GM18858 (cell line): ENCODE results near the gene WWOX.
"Not testable (repeated sequence)": the region's sequence is repeated elsewhere in the genome, so short reads cannot be mapped to it uniquely, and the experiment has no call there.

Experiments
- ATAC-seq: cut with Tn5 transposase; IDR thresholded peaks from one replicate; pipeline ENCODE4 v1.9.1; 2021; ENCODE audit not compliant: unreplicated experiment

The WWOX gene

DNA sequence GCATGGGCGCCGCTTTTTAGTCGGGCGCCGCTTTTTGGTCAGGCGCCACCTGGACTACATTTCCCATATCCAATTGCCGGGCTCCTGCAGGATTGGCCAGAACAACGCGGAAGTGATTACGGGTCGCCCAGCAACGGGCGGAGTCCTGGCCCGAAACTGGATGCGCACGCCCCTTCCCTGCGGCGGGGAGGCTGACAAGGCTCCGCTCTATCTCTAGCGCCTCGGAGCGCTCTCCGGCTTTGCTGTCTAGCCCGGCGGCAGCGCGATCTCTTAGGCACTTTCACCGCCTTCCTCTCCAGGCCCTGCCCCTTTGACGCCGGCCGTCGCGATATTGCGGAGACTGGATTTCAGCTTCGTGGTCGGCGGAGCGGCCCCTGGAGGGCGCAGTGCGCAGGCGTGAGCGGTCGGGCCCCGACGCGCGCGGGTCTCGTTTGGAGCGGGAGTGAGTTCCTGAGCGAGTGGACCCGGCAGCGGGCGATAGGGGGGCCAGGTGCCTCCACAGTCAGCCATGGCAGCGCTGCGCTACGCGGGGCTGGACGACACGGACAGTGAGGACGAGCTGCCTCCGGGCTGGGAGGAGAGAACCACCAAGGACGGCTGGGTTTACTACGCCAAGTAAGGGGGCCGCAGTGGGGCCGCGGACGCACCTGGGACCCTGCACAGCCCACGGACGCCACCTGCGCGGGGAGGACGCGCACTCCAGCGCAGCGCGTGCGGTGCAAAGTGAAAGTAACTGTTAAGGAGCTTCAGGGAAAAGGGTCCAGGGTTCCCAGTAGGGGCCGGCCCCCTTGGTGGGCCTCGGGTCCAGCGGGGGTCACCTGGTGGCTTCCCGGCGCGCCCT, at the start of gene WWOX:
Gene WWOX, plus strand, starts transcription at position 384 of the 841 bp plus-strand sequence.
- peak; percentile 92 for ATAC-seq

DNA sequence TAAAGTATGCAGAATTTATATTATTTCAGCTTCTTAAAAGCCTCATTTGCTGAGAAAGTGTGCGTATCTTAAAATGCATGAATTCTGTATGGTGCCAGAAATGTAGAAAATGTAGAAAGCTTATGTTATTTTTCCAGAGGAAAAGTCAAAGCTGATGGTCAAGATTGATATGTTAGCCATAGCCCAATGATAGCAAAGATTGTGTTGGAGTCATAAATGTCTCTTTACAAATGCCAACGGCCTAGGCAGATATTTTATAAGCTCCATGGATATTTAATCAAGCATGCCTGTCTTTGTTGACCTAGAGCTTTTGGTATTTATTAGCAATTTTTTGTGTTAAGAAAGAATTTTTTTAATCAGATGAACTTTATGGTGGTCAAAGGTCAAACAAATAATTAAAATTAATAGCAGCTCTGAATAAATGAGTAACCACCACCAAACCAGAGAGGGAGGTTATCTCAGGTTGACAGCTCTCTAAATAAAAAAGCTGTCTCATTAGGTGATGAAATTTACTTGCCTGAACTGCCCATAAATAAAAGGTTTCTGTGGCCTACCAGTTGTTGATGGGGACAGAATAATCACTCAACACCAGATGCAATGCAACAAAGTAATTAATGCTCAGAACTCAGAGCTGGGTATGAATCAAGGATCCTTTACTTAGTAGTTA, 48.6 kb upstream of the WWOX start:
- no peak for ATAC-seq

DNA sequence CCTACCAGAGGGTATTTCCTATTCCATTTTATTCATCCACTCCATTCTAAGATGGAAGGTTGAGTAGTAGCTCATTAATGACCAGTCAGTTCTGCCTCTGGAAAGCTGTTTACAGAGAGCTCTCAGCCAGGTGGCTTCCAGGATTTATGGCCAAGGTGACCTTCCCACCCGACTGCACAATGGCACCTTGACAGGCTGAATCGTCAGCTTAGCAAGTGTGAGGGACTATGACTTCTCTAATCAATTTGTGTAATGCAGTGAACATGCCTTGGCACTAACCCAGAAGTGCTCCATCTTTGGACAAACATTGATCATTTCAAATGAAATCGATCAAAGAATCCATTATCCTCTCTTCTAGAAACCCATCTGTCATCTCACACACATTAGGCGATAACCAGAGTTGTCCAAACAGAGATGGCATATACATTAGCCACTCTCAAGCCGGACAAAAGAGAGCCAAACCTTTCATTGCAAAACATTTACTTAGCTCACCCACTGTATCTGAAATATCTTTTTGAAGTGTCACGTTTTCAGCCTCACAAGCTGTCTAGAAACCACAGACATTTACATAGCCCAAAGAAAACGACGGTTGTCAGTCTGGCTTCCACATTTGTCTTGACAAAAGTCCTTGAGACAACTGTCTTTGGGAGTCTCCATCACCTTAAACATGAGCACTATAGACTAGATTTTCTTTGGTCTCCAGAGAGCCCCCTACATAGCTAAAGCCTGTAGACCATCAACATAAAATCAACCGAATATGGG, 41.5 kb upstream of the WWOX start:
- ATAC-seq: no peak

DNA sequence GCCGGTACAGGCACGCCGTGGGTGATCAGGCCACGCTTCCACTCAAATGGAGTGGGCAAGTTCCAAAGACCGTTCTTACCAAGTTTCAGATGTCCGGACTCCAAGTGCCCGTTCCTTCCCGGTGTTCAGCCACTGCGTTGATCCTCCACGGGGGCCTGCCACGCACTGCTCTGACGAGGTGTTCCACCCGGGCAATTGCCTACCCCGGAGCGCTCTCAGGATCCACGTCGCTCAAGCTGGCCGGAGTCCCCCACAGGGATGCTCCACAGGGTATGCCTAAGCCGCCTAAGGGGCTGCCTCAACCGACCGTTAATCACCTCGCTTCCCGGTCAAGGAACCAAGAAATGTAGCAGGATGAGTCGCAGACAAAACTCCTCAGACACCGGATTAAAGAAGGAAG, 39.6 kb upstream of the WWOX start:
- not testable (repeated sequence) for ATAC-seq

DNA sequence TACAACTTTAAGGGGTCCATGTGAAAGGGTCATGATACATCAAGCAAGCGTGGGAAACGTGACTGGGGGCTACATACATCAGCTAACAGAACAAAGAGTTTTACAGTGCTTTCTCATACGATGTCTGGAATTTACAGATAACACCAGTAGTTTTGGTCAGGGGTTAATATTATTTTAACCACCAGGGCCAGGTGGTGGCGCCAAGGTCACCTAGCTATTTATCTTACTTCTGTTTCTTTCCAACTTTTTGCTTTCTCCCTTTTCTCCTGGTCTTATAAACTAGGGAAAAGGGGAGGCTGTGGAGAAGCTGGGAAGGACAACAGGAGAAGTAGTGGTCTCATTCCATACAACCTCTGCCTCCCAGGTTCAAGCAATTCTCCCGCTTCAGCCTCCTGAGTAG, 39.2 kb upstream of the WWOX start:
- ATAC-seq: no peak

DNA sequence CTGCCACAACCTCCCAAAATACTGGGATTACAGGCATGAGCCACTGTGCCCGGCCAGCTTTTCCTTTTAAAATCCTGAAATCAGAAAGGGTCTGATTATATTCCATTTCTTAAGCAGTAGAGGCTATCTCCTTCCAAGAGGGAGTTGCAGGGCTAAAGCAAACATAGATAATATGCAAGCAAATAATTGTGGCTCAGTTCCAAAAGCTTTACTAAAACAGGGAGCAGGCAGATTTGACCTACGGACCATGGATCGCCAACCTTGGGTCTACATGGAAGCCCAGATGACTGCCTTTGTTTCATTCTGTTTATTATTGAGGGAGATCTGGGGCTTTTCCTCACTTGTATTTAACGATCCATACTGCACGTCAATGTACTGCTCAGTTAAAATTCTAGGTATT, 38.6 kb upstream of the WWOX start:
- no peak for ATAC-seq

DNA sequence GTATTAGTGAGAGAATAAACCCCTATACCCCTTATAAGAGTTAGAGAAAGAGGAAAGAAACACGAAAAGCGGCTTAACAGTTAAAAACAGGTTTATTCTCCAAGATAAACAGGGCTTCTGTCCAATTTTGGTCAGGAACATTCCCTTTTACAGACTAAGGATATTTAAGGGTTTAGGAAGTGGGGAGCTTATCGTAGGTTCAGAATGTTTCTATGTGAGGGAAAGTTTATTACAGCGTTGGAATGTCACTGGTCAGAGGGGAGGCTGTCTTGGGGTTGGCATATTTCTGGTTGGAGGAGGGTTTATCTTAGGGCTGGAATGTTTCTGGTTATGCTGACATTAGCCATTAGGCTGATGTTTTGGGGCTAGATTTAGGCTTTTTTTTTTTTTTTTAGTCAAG, 34.1 kb upstream of the WWOX start:
- no peak for ATAC-seq

DNA sequence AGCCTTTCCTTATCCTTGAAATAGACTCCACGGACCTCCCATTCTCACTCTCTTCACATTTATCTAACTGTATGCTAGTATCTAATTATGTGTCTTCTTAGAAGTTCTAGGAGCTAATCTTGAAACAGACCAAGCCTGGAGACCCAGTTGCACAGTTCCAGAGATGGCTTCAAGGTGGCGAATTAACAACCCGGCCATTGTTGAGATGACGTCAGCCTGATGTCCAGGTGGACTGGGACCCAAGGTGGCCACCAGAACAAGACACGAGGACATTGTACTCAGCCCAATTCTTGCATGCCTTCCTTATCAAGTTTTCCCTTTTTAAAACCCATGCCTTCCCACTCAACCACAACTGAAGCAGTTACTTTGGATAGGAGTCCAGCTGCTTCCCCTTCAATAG, 29.5 kb upstream of the WWOX start:
- ATAC-seq: no peak

DNA sequence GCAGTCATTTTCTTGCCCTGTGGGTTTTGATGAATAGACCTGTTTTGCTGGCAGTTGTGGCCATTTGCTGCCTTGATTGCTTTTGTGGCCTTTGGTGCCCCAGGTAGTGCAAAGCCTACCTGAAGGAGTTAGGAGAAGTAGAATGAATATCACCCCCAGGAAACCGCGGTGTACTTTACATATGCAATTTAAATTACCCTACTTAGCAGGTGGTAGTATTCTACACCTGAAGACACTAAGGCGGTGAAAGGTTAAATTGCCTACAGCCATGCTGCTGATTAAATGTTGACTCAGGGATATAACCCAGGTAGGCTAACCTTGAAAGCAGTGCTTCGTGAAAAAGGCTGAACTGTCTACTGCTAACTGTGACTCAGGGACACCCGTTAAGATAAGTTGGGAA, 27.2 kb upstream of the WWOX start:
- no peak for ATAC-seq

DNA sequence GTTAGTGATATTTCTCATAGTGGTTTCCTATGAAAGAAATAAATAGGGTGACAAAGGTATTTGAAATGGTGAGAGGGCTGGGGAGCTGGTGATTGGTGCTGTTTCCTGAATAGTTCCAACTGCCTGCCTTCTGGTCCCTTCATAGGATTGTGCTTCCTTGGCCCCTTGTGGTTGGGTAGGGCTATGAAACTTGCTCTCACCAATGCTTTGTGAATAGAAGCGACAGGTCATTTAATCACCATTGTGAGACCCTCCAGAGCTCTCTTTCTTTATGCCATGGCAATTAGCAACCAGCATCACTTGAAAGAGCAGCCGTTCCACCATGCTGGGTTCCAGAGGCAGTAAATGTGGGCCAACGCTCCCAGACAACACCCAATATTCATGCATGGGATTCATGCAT, 23.7 kb upstream of the WWOX start:
- no peak for ATAC-seq

DNA sequence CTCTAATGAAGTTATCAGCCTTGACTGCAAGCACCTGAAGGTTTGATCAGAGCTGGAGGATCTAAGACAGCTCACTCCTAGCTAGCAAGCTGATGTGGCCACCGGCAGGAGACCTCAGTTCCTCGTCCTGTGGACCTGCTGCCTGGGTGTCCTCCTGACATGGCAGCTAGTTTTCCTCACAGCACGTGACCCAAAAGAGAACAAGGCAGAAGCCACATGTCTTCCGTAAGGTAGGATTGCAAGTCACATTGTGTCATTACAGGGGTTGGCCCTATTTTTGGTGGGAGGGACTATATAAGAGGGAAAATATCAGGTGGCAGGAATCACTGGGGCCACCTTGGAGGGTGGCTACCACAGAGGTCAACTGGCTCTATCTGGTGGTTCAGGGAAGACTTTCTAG, 18.1 kb upstream of the WWOX start:
- ATAC-seq: no peak

DNA sequence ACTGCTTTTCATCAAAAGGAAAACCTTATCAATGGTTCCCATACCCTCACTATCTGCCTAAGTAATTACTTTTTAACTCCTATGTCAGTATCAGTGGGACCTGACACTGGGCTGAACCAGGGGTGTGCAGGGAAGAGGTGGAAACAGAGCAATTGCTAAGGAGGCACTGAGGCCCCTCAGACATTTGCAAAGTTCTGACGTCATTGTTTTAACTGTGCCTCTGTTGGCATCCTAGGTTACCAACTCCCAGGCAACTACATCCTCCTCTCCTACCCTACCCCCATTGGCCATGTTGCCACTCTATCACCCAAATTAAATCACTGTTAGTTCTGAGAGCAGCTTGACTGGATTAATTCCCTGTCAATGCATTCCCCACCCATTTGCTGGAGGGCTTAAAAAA, 8.0 kb upstream of the WWOX start:
- ATAC-seq: no peak

DNA sequence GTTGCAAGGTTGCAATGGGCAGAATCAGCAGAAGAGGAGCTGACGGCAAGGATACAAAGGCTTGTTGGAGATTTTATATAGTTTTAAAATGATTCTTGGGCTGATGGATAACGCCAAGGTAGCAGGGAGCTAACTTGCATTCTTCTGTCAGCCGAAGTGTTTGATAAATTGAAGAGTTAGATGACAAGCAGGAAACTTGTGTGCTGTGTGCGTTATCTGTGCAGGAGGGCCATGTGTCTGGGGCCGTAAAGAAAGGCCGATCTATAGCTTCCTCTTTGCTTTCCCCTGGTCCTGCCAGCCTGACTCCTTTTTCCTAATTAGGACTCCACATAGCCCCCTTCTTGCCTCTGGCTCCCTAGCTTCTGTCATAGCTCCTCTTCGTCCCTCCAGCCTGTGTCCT, 6.7 kb upstream of the WWOX start:
- no peak for ATAC-seq

DNA sequence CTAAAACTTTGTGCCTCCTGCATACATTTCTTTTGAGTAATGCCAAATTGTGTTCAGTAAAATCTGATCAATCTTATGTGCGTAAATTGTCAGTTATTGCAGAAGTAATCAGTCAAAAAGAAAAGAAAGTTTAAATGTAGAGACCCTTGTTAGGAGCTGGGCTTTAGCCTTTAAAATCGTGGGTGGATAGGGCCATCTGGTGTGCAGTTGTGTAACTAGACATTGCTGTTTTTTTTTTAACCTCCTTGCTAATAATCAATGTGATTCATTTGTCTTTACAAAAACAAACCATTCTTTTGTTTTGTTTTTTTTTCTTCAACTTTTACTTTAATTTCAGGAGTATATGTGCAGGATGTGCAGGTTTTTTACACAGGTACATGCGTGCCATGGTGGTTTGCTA, 5.3 kb upstream of the WWOX start:
- ATAC-seq: no peak

DNA sequence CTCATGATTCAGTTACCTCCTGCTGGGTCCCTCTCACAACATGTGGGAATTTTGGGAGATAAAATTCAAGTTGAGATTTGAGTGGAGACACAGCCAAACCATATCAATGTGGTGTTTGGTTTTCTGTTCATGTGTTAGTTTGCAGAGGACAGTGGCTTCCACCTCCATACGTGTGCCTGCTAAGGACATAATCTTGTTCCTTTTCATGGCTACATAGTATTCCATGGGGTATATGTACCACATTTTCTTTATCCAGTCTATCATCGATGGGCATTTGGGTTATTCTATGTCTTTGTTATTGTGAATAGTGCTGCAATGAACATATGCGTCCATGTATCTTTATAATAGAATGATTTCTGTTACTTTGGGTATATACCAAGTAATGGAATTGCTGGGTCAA, 4.5 kb upstream of the WWOX start:
- ATAC-seq: no peak

DNA sequence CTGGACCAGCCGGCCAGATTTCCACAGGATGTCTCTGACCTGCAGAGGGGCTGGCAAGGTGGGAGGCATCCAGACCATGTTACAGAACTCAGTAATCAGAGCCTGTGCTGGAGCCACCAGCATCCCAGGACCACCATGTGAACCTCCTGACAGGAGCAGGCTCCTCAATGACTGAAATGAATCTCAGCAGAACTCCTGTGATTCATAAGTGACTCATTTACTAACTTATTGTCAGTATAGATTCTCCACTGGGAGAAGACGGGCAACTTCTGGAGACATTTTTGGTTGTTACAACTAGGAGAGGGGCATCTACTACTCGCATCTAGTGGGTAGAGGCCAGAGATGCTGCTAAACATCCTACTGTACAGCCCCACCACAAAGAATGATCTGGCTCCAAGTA, 3.1 kb upstream of the WWOX start:
- ATAC-seq: no peak

DNA sequence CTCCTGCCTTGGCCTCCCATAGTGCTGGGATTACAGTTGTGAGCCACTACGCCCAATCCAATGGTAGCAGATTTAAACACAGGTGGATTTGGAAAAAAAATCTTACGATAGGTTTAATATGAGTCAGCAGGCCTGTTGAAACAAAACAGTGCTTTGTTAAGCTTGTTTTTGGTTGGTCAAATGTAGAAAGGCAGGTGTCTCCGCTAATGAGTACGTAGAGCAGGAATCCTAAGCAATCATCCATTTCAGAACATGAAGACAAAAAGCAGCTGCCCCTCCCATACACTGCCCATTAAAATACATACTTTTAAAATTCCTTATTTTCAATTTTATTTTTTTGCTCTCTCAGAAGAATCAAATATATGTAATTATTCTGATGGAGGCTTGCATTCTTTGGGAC, 1.9 kb upstream of the WWOX start:
- ATAC-seq: no peak

DNA sequence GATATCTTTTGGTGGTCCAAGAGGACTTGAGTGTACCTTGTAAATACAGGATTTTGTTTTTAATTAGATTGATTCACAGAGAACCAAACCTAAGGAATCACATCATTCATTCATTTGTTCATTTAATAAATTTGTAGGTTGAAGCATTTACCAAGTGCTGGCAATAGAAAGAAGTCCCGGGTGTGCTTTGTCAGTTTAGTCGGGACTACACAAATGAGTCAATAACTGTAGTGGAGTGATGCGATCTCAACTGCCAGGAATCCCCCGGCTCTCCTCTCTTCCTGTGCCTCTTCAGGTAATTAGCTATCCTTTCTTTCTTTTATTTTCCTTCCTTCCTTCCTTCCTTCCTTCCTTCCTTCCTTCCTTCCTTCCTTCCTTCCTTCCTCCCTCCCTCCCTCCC, 1.4 kb upstream of the WWOX start:
- ATAC-seq: no peak

DNA sequence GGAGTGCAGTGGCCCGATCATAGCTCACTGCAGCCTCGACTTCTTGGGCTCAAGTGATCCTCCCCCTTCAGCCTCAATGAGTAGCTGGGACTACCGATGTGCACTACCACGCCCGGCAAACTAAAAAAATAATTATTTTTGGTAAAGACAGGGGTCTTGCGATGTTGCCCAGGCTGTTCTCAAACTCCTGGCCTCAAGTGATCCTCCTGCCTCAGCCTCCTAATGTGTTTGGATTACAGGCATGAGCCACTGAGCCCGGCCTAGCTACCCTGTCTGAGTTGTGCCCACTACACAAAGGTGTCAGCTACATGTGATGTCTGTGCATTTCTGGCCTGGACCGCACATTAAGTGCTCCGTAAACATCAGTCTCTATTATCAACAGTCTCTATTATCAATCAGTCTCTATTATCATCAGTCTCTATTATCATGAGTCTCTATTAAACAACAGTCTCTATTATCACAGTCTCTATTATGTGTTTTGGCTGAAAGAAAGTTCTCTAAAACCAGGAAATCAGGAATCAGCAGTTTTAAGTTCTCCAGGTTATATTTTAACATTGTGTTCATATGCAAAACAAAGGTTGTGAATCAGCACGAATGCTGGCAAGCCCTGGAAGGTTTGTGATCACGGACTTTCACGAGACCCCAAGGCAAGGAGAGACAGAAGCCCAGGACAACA, 721 bp upstream of the WWOX start:
- no peak for ATAC-seq

DNA sequence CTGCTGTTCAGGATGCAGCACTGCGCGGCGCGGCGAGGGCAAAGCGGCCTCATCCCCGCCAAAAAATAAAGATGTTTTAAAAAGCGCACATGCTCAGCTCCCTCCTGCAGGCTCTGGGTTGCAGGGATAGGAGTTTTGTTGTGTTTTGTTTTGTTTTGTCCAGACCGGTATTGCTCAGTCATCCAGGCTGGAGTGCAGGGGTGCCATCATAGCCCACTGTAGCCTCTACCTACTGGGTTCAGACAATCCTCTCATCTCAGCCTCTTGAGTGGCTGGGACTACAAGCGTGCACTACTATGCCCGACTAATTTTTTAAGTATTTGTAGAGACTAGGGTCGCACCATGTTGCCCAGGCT, 636 bp downstream of the WWOX start:
- peak; percentile 19 for ATAC-seq

DNA sequence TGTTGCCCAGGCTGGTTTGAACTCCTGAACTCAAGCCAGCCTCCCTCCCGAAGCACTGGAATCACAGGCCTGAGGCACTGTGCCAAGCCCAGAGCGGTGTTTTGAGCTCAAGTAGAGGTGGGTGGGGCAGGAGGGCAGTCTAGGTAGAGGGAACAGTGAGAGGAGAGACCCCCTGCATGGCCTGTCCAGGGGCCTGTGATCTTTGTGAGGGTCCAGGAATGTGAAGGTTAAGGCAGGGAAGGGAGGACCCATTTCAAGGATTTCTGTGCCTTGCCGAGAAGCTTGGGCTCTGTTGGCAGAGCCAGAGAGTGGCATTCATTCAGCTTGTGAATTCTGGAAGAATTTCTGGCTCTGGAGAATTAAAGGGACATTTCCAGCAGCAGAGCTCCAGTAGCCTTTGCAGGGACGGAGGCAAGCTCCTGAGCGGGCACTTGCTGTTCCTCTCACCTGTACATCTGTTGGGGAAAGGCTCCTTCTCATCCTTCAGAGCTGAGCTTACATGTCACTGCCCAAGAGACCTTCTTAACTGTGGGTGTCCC, 2.7 kb downstream of the WWOX start:
- no peak for ATAC-seq
